HCEC 1CT (cell line): ENCODE results near the gene ANKRD44.
"Not testable (repeated sequence)": the region's sequence is repeated elsewhere in the genome, so short reads cannot be mapped to it uniquely, and the experiment has no call there.

Experiments
- DNase-seq: peaks from one replicate; pipeline ENCODE4 v3.0.0-alpha.2; 2017

Gene ANKRD44

DNA sequence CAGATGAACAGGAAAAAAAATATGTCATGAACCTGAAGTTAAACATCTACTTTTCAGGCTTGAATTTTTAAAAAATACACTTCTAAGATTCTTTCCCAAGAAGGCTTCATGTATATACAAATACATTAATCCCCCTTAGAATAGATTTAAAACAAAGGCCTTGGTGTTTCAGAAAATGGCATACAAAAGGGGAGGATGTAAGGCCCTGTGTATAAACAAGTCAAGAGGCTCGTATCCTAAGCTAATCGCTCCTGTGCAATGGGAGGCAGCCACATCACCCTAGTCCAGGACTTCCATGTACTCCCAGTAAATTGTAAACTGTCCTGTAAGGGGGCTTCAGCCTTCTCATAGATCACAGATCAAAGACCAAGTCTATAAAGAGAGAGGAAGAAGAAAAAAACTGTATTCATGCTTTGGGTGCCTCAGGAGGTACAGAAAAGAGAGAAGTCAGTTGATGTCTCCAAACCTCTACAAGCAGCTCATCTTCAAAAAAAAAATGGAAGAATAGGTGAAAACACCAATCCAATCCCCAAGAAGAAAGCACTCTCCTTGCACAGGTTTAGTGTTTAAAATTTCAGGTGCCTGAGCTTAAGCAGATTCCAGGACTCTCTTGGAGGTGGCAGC lies 53.9 kb downstream of the ANKRD44 start:
- no peak for DNase-seq

DNA sequence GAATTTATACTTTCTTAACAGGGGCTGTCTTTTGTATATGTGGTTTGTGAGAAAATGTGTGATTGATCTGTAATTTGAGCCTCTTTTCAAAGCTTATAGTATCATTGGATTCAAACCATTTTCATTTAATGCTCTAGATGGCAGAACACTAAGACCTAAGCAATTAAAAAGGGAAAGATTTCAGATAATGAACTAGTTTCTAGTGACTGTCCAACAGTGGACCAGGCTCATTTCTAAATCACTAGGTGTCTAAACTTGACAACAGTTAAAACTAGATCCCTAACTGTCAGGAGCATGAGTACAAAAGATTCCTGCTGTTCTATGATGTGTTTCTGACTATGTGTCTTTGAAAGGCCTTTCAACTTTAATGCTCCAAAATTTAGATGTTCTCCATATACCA lies 54.6 kb downstream of the ANKRD44 start:
- no peak for DNase-seq

DNA sequence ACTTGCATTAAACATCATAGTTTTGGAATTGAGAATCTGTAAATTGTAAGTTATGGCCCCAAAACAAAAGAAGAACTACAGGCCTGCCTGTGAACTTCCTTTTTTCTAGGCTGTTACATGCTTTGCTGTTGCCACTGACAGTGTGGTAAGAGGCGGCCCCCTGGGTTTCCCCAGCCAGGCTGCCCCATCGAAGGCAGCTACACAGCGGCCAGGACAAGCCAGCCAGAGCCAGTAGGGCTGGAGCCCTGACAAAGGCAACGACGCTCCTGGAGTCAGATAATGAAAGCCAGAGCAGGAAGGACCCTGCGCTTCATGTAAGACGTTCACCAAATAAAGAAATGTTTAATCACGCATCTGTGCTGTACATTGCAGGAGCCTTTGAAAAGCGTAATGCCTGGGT lies 55.0 kb downstream of the ANKRD44 start:
- DNase-seq = no peak

DNA sequence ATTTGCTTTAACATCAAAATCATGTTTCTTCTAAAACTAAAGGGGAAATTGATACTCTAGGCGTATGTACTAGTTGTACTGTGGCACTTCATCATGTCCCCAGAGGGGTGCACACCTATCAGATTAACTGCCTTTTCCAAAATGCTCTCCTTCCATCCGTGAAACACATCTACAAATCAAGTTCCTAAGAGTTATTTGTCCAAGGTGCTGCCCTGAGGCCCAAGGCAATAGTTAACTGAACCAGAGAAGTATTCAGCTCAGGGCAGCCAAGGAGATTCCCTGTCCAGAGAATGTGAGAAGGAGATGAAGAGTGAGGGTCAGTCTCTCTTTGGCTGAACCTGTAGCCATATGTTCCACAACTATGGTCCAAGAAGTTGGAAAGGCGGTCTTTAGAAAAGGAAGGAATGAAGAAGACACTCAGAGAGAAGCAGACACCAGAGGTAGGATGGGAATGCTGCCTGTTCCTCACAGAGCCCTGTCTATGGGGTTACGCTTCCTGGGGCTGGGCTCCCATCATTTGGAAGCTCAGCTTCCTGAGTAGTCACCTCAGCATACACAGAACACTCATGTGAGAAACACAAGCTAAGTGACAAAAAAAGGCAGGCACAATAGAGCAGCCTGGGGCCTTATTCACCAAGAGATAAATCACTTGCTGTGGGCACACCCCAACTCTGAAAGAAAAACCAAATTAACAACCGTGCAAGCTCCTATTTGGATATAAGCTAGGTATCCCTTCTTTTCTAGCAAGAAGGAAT lies 55.6 kb downstream of the ANKRD44 start:
- no peak for DNase-seq

DNA sequence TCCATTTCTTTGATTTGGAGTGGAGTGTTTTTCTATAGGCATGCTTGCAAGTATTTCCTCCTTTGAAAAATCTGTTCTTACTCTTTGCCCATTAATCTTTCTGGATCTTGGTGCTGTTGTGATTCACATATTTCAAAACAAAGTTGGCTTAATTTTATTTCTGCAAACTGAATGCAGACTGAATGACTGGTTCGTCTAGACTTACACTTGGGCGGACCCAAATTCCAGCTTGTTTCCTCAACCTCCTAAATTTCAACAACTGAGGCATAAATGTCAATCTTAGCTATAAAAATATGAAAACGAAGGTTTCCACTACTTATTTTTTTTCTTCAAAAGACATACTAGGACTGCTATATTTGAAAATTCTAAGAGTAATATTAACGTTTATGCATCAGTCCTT lies 59.0 kb downstream of the ANKRD44 start:
- peak; percentile 17 for DNase-seq

DNA sequence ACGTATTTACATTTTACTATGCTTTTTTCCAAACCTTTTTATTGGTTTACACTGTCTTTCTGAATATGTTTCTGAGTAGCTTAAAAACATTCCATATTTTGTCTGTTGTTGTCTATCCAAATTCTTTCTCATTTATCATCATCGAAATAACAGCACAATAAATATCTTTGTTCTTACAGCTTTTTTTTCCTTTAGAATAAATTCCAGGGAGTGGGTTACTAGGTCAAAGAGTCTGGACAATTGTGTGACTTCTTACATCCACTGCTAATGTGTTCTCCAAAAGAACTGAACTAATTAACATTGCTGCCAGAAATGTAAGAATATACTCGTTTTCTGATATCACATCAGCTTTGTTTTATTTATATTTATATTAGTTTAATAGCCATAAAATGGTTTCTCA lies 59.4 kb downstream of the ANKRD44 start:
- DNase-seq = no peak

DNA sequence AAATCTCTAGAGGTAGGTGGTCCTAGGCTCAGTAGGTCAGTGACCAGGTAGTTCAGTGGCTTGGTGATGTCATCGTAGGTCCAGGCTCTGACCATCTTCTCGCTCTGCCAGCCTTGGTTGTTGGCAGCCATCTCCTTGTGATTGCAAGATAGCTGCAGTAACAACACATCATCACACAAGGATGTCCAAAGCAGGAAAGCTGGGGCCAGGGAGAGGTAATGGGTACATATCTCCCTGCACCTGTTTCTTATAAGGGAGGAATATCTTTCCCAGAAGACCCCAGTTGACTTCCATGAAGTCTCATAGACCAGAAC lies 60.5 kb downstream of the ANKRD44 start:
- no peak for DNase-seq

DNA sequence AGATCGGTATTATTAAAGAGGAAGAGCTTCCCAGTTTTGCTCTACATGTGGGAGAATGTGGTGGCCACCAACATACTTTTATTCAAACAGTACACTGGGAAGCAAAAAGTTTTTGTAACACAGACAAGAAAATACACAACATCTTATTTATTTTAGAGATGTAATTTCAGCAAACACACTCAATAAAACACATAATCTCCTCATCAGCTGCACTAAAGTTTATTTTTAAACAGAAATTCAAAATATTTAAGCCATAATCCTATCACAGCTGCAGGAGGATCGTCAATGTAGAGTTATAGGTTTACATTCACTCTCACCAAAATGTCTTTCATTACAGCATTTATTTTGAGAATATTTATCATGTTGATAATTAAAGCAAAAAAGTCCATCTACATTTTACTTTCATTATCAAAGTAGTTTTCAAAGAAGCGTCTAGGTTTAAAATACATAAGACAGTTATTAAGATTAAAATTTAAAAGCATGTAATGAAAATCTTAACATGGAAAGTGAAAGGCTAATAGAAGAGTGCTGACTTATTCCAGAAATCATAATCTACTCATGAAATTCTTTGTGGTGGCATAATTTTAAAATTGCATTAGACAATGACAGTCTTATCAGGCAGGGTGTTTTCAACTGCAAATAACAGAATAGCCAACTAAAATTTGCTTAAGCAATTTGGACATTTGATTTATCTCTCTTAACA lies 61.0 kb downstream of the ANKRD44 start:
- DNase-seq = no peak

DNA sequence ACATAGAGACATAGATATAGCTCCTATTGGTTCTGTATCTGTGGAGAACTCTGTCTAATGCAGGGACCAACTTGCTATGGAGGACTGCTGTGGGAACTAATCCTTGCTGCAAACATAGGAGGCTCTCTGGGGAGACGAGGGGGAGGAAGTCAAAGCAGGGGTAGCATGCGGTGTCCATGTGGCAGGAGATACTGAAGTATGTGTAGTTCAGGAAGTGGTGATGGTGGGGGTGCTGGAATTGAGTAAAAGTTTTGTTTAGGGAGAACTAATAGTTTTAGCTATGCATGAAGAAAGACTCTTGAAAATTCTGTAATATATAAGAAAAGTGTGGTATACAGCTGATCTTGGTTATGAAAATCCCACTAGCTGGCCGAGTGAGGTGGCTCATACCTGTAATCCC lies 62.0 kb downstream of the ANKRD44 start:
- DNase-seq = no peak

DNA sequence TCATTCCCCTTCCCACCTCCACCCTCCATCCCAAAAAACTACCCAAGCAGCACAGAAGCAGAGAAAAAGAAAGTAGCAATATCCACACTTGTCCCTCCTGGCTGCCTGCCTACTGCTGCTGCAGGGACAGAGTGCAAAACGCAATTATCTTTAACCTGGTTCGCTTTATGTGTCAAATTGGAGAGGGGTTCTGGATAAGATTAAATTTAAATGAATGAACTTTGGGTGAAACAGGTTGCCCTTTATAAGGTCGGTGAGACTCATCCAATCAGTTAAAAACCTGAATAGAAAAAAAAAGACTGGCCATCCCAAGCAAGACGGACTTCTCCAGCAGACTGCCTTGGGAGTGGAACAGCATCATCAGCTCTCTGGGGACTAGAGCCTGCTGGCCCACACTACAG lies 62.6 kb downstream of the ANKRD44 start:
- DNase-seq = no peak

DNA sequence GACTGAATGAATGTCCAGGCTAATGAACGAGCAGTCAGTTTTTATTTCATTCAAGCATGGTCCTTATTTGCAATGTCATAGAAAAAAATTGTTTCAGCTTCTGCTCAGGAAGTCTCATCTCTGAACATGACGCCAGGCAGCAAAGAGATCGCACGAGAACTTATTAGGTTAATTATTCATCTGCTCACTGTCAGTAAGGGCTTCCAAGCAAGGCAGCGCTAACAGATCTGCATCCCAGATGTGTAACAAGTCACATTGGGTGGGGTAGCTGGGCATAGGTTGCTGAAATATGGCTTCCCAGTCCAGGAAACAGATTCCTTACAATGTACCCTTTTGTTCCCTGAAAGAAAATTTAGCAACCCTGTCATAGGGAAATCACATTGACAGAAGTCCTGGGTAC lies 63.5 kb downstream of the ANKRD44 start:
- DNase-seq = no peak

DNA sequence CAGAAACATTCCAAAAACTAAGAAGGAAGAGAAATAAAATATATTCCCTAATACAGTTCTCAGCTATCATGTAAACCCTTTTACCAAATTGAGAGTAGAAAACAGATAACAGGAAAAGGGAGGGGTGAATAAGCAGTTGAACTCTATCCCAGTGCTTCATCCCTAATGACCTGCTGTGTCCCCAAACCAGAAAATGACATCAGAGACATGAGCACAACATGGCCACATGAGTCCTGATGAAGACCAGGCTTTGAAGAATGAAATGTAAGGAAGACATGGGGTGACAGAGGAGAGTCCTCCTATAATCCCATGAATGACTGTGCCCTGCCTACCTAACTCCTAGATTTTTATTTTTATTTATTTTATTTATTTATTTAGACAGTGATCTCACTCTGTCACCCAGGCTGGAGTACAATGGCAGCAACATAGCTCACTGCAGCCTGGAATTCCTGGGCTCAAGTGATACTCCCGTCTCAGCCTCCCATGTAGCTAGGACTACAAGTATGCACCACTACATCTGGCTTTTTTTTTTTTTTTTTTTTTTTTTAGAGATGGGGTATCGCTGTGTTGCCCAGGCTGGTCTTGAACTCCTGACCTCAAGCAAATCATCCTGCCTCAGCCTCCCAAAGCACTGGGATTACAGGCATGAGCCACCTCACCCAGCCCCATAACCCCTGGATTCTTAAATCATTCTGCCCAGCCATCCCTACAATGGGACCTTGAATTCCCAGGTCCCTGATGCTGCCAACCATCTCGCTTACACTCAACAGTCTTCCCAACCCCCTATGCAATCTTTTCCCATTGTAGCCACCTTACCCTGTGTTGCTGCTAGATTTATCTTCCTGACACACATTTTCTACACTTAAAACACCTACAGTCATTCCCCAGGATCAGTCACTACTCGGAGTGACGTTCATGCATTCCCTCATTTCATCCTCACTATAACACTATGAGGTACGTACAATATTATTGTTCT lies 64.5 kb downstream of the ANKRD44 start:
- DNase-seq = no peak

DNA sequence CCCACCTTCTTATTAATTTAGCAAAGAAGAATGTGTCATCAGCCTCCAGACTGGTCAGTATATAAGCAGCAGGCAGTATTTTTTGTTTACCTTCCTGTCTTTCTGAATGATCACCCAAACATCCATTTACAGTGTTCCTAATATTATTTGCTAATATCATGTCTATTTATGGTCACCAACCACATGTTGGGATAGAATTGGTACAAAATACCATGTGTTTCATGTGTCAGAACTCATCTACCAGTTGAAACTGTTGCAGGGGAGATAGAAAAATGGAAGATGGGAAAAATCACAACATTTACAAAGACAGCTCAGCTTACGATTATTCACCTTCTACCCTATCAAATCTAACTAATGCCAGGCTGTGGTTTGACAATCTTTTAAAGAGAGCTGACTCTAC lies 66.2 kb downstream of the ANKRD44 start:
- no peak for DNase-seq

DNA sequence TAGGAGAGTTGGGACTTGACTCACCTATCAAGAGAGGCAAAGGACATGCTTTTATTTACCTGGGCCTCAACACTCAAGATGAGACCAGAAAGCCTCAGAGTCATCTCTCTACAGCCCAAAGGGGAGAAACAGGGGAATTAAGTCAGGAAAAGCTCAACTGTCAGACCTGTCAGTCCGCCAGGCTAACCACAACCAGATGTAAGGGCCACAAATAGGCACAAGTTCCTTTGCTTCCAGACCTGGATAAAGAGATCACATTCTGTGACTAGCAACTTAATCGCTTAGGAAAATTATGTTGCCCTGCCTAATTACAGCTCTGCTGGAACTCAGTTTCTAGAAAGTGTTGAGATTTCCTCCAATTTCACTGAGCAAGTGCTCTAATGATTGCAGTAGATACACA lies 67.9 kb downstream of the ANKRD44 start:
- no peak for DNase-seq

DNA sequence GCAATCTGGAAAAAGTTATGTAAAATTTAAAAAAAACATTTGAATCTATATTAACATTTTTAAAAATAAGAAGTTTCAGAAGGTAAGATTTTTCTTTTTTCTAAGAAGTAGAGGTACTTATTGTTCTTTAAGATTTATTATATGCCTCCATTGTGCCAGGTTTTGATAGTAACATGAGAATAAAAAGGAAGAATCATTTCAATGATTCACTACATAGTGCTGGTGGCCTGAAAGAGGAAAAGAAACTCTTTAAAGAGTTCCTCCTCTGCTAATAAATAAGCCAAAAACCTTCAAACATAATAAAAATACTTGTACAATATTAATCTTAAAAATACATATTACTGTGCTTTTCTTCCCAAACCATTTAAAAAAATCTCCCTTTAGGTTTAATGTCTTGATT lies 69.0 kb downstream of the ANKRD44 start:
- no peak for DNase-seq

DNA sequence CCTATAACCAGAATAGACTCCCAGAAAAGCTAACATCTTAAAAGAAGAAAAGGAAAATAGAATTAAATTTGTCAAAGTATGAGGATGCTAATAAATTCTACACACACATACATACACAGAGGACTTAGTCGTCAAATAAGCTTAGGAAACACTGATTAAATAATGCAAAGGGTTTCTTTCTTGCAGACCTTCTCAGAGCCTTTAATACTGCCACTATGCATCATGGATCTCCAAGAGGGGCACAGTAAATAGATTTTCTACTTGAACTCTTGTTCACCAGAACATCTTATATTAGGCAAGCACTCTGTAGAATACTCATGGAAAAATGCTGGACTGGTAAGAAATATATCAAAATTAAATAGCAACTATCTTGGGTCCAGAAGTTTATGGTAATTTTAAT lies 69.4 kb downstream of the ANKRD44 start:
- DNase-seq = no peak

DNA sequence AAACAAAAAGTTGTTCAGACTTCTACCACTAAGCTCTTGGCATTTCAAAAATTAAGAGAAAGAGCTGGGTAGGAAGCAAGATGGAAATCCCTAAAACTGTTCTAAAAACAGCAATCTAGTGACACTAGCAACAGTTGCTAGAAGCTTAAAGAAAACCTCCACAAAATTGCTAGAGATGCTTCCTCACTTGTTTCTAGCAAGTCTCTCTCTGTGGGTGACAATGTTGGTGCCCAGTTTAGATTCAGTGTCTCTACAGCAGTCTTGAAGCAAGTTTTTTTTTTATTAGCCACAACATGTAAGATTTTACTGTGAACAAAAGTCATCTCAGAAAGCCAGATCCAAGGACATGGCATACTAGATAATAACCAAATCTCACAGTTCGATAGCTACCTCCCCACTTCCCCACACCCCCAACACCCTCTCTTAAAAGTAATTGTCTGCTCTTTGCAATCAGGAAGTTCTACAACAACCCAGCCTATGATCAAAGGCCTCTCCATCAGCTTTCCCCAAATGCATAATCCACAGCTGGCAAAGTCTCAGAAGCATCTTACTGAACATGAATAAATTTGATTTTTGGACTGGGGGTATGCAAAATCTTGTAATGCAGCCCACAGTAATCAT lies 70.0 kb downstream of the ANKRD44 start:
- DNase-seq = no peak

DNA sequence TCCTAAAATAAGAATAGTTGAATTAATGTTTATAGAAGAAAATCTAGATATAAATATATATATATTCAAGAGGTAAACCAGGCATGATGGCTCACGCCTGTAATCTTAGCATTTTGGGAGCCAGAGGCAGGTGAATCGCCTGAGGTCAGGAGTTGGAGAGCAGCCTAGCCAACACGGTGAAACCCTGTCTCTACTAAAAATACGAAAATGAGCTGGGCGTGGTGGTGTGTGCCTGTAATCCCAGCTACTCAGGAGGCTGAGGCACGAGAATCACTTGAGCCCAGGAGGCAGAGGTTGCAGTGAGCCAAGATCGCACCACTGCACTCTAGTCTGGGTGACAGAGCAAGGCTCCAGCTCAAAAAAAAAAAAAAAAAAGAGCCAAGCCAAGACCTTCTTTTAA lies 70.6 kb downstream of the ANKRD44 start:
- DNase-seq = not testable (repeated sequence)

DNA sequence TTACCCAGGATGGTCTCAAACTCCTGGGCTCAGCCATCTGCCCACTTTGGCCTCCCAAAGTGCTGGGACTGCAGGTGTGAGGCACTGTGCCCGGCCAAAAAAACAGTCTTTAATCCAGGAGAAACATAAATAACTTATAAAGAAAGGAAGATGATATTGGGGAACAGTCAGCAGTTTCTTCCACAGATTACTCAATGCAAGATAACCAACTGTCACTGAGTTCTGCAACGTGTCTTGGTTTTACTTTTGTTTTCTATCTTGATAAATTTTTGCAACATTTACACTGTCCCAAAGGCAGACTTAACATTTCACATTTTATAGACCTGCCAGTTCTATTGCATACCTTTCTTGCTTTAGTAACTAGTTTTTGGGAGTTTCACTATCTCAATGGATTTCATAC lies 71.1 kb downstream of the ANKRD44 start:
- no peak for DNase-seq

DNA sequence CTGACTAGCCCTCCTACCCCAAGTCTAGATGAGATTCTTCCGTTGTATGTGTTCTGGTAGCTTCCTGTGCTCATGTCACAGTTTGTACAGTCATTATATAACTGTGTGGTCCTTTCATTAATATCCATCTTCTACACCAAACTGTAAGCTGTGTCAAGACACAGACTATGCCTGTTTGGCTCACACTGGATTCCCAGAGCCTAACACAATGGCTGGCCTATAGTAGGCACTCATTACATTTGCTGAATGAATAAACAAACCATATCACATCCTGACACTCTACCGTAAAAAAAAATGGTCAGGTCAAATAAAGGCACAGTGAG lies 72.6 kb downstream of the ANKRD44 start:
- no peak for DNase-seq

DNA sequence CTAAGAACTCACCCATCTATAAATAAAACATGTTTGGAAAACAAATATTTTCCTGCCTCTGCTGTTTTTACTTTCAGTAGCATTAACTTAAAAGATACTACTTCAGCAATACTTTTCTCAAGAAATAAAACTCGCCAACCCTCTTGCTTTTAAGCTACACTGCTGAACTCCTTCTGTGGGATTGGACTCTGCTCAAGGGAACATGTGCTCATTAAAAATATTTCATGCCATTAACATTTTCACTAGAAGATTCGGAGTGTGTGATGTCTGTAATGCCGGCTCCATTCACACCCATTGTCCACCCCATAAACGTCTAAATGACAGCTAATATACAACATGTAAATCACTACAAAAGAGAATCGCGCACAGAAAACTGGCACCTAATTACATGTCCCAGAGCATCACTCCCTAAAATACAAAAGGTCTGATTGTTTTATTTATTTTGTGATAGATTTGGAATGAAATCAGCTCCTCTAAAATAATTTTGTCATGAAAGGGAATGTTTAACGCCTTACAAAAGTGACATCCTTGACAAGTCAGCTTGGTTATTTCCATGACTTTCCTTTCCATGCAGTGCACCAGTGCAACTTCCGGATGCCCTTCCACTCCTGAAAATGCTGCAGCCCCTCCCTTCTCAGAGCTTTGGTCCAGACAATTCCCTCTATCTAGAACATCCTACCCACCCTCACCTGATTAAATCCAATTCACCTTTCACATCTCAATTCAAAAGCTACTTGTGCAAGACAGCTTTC lies 73.1 kb downstream of the ANKRD44 start:
- no peak for DNase-seq

DNA sequence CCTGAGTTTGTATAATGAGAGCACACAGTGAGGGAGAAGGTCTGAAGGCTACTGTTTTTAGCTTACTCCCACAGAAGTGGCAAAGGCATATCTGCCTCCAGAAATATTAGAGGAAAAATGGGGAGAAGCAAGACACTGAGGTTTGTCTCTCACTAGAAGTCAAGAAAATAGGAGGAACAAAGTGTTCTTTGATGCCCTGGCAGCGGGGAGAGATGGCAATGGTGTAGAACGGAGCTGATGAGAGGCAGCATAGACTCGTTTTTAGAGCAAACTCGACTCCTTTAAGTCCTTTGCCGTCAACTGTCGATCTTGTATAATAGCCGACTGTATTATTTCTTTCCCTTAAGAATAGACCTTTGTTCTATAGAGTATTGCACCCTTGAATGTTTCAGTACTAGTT lies 73.8 kb downstream of the ANKRD44 start:
- DNase-seq = no peak
